Keratinocyte (primary cell): ENCODE measurements around the gene AGBL3. TPM values are rescaled to one million over a fixed set of nuclear protein-coding genes. Genes with fewer than 3 reads are reported as not detected.

Experiments
- DNase-seq: peaks from one replicate; pipeline ENCODE4 v3.0.0-alpha.2; 2011; ENCODE audit warnings: low read depth, missing footprints, low spot score
- FAIRE-seq: peaks from 2 replicates; lab custom pipeline; 2011; peaks lifted over from hg19 to GRCh38; lab: Jason Lieb, UNC
- H2AFZ ChIP-seq: 2 replicates; pipeline ENCODE4 v1.6.0; 2012; ENCODE audit warnings: low read length, control low read depth, inconsistent platforms; ENCODE audit not compliant: control insufficient read depth
- H3K27ac ChIP-seq: 2 replicates; pipeline ENCODE4 v1.5.1; 2011; ENCODE audit warnings: low read length; ENCODE audit not compliant: control insufficient read depth, insufficient read depth
- H3K27me3 ChIP-seq: 3 replicates; pipeline ENCODE4 v1.6.0; 2011; ENCODE audit warnings: low read length; ENCODE audit not compliant: control insufficient read depth, insufficient read depth; ENCODE audit errors: extremely low read depth
- H3K36me3 ChIP-seq, 2 experiments: 2 replicates in 1 of 2; 3 replicates in 1 of 2; pipeline ENCODE4 v1.5.1; 2011; ENCODE audit warnings: low read length in 2 of 2, mild to moderate bottlenecking in 1 of 2; ENCODE audit not compliant: control insufficient read depth in 2 of 2, insufficient read depth in 2 of 2; ENCODE audit errors: extremely low read depth in 1 of 2
- H3K4me1 ChIP-seq: 3 replicates; pipeline ENCODE4 v1.5.1; 2011; ENCODE audit warnings: low read length; ENCODE audit not compliant: control insufficient read depth, insufficient read depth; ENCODE audit errors: extremely low read depth
- H3K4me2 ChIP-seq: 3 replicates; pipeline ENCODE4 v1.6.0; 2011; ENCODE audit warnings: low read depth, low read length; ENCODE audit not compliant: control insufficient read depth, insufficient read depth; ENCODE audit errors: extremely low read depth
- H3K4me3 ChIP-seq, 3 experiments: fragments of 200-600 bp in 1 of 3; sonication (generic) in 1 of 3; 2 replicates in 2 of 3; 3 replicates in 1 of 3; pipeline ENCODE4 v1.5.1; 2011 to 2016; ENCODE audit warnings: low read length in 3 of 3, mild to moderate bottlenecking in 3 of 3, control low read depth in 2 of 3, inconsistent platforms in 1 of 3, low read depth in 1 of 3, mixed read lengths in 1 of 3, mixed run types in 1 of 3, moderate library complexity in 1 of 3; ENCODE audit not compliant: control insufficient read depth in 2 of 3, insufficient read depth in 2 of 3; ENCODE audit errors: extremely low read depth in 1 of 3
- H3K79me2 ChIP-seq: 2 replicates; pipeline ENCODE4 v1.6.0; 2012; ENCODE audit warnings: low read length; ENCODE audit not compliant: control insufficient read depth, insufficient read depth
- H3K9ac ChIP-seq: 3 replicates; pipeline ENCODE4 v1.6.0; 2011; ENCODE audit warnings: low read length; ENCODE audit not compliant: control insufficient read depth, insufficient read depth; ENCODE audit errors: extremely low read depth
- H3K9me1 ChIP-seq: 3 replicates; pipeline ENCODE4 v1.6.0; 2011; ENCODE audit warnings: low read length; ENCODE audit not compliant: control insufficient read depth, insufficient read depth; ENCODE audit errors: extremely low read depth
- H3K9me3 ChIP-seq: 2 replicates; pipeline ENCODE4 v1.5.1; 2012; ENCODE audit warnings: low read depth, low read length; ENCODE audit not compliant: control insufficient read depth
- H4K20me1 ChIP-seq: 3 replicates; pipeline ENCODE4 v1.6.0; 2011; ENCODE audit warnings: low read length; ENCODE audit not compliant: control insufficient read depth, insufficient read depth; ENCODE audit errors: extremely low read depth
- EZH2 ChIP-seq: IDR thresholded peaks from one replicate; pipeline ENCODE4 v1.6.1; 2012; ENCODE audit warnings: inconsistent platforms, mild to moderate bottlenecking, low read length, moderate library complexity
- dilution Hi-C: fragments of 300-500 bp; cut with MboI; formaldehyde crosslinking; loops from one replicate; pipeline ENCODE4 v1.7.0; 2020; ENCODE audit warnings: low sequenced_read_pairs; ENCODE audit not compliant: extremely low pct_ligation_motif_present
- polyA plus RNA-seq, 5 experiments: library from polyadenylated mRNA; depleted of rRNA in 3 of 5; stranded (reverse) in 3 of 5; stranded (forward) in 1 of 5; unstranded in 1 of 5; fragments of >200 nt; gene quantifications; 1 replicate in 1 of 5; 2 replicates in 3 of 5; 3 replicates in 1 of 5; pipeline versions ENCODE4 v1.2.1 to v1.2.3, GENCODE V29; 2011 to 2012; ENCODE audit warnings: missing spikeins in 2 of 5, low read depth in 1 of 5, low replicate concordance in 1 of 5
- TF ChIP-seq, protein P1 (sequence below), 3 experiments: IDR thresholded peaks in 1 of 3; conservative IDR thresholded peaks in 1 of 3; optimal IDR thresholded peaks in 1 of 3; 2 replicates in 2 of 3; 3 replicates in 1 of 3; pipeline versions ENCODE3 to v1.5.1; 2011; ENCODE audit warnings: low read length in 3 of 3, mild to moderate bottlenecking in 3 of 3, moderate library complexity in 2 of 3, control low read depth in 1 of 3, inconsistent platforms in 1 of 3; ENCODE audit not compliant: insufficient read depth in 2 of 3; ENCODE audit errors: extremely low read depth in 1 of 3

AGBL3 gene
- polyA plus RNA-seq, 1 donor (not counting 4 experiments of a cell fraction or from before 2014, with no cell fraction given) = 0.97 TPM

DNA sequence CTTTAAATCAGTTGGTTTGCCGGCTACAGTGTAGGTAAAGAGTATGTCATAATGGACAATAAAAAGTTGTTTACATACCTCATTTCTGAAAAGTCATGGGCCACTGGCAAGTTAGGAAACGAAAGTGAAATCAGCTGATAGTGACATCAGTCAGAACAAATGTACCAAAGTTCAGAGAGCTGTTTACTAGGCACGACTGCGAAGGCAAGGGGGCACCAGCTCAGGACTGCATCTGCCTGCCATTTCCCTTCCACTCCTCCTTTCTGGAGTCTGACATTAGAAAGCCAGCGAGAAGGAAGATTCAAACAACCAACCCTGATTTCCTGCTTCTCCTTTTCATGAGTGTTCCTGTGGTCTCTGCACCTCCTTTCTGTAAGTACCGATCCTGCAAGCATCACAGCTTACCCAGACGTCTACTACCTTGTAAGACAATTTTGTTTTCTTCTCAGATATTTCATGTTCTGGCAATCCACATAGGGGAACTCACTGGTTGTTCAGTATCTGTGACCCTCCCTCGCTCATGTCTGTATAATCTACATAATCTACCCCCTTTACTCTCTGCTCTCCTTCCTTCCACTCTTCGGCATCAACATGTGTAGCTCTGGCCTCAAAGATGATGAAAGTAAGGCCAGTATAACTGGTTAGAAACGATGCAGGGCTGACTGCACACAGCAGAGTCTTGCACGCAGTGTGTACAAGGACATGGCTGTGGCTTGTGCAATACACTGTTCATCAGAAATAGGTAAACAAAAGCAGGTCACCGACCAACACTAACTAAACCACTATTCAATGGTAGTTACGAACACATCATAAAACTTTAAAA is 161.8 kb downstream of the AGBL3 start, which contains the start of gene TMEM140:
TSS of gene TMEM140 (plus strand) at position 174 of the 823 bp plus-strand sequence. CDS start 16,370 bp downstream, outside the sequence.
- Histone ChIP-seq H3K36me3 (no peaks in the 10 kb centered on the region), H3K9me3 (no peaks in the 10 kb centered on the region), H3K4me2 (peak within 1 kb of the TSS; percentile 24), H4K20me1 (no peaks in the 10 kb centered on the region), H2AFZ (peak within 1 kb of the TSS; percentile 51), H3K27ac (no peak within 1 kb of the TSS), H3K9me1 (no peaks in the 10 kb centered on the region), H3K27me3 (peaks cover 6% of the 10 kb centered on the region), H3K4me3 (no peak within 1 kb of the TSS), H3K79me2 (no peaks in the 10 kb centered on the region), H3K9ac (no peak within 1 kb of the TSS), H3K4me1 (no peaks in the 10 kb centered on the region)
- FAIRE-seq = no peak
- DNase-seq = no peak
- TF ChIP-seq, protein P1, sequence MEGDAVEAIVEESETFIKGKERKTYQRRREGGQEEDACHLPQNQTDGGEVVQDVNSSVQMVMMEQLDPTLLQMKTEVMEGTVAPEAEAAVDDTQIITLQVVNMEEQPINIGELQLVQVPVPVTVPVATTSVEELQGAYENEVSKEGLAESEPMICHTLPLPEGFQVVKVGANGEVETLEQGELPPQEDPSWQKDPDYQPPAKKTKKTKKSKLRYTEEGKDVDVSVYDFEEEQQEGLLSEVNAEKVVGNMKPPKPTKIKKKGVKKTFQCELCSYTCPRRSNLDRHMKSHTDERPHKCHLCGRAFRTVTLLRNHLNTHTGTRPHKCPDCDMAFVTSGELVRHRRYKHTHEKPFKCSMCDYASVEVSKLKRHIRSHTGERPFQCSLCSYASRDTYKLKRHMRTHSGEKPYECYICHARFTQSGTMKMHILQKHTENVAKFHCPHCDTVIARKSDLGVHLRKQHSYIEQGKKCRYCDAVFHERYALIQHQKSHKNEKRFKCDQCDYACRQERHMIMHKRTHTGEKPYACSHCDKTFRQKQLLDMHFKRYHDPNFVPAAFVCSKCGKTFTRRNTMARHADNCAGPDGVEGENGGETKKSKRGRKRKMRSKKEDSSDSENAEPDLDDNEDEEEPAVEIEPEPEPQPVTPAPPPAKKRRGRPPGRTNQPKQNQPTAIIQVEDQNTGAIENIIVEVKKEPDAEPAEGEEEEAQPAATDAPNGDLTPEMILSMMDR (optimal IDR thresholded peaks at IDR 0.05 in 1 of 3, IDR thresholded peaks at IDR 0.05 in 1 of 3, conservative IDR thresholded peaks at IDR 0.05 in 1 of 3; ENCODE audit: extremely low read depth in 1 of 3, insufficient read depth in 2 of 3, low read length in 3 of 3) = no peak
- TF ChIP-seq EZH2 = no peak
- dilution Hi-C loops = no loop called here

DNA sequence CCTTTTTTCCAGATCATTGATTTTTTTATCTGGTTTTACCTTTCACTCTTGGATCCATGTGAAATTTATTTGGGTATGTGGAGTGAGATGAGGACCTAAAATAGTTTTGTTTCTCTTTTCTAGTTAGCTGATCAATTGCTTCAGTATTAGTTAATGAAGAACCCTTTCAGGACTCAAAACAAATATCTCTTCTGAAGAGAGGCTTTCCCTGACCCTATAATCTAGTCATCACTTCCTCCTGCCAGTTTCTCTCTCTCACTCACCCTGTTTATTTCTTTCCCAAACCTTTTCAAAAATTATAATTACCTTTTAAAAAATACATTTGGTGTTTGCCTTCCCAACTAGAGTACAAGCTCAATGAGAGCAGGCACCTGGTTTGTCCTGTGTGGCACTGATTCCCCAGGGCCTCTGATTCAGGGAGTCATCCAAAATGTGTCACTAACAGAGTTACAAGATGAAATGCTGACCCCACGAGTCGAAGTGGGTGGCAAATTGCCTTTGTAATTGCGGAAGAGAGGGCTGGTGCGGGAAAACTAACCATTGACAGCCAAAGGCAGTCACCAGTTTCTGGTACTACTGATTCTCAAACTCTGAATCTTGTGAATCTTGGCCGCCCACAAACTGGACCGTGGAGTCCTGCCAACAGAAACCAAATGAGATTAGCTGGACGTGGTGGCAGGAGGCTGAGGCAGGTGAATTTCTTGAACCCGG is 163.9 kb downstream of the AGBL3 start:
- Histone ChIP-seq H3K79me2 (no peaks in the 10 kb centered on the region), H3K9ac (no peak overlapping the region), H3K4me2 (no peak overlapping the region), H3K4me3 (no peak overlapping the region), H3K27me3 (no peaks in the 10 kb centered on the region), H3K9me3 (no peaks in the 10 kb centered on the region), H3K4me1 (no peaks in the 10 kb centered on the region), H3K9me1 (no peaks in the 10 kb centered on the region), H4K20me1 (no peaks in the 10 kb centered on the region), H2AFZ (no peak overlapping the region), H3K36me3 (no peaks in the 10 kb centered on the region), H3K27ac (no peak overlapping the region)
- no peak for TF ChIP-seq EZH2
- TF ChIP-seq, protein P1 (optimal IDR thresholded peaks at IDR 0.05 in 1 of 3, IDR thresholded peaks at IDR 0.05 in 1 of 3, conservative IDR thresholded peaks at IDR 0.05 in 1 of 3; ENCODE audit: extremely low read depth in 1 of 3, insufficient read depth in 2 of 3, low read length in 3 of 3) = no peak
- FAIRE-seq (no peak), DNase-seq (no peak)
- dilution Hi-C loops = loop anchor here (25.0 kb wide), 1 partner anchor 163 kb away; the partner anchor contains the start of gene AGBL3
